Endothelial cell (in vitro differentiated cells): ENCODE results near the gene C22orf15. TPM values are rescaled to one million over a fixed set of nuclear protein-coding genes. Genes with fewer than 3 reads are reported as not detected.

Experiments
- DNase-seq: peaks from one replicate; pipeline ENCODE4 v3.0.0; 2021; ENCODE audit warnings: low spot score
- H3K27ac Mint-ChIP-seq: one replicate; pipeline ENCODE4 v1.8.0; 2021; ENCODE audit warnings: mixed read lengths, inconsistent platforms; ENCODE audit not compliant: unreplicated experiment
- H3K27me3 Mint-ChIP-seq: one replicate; pipeline ENCODE4 v1.8.0; 2021; ENCODE audit warnings: mild to moderate bottlenecking, moderate library complexity, mixed read lengths, inconsistent platforms; ENCODE audit not compliant: unreplicated experiment
- H3K36me3 Mint-ChIP-seq: one replicate; pipeline ENCODE4 v1.8.0; 2021; ENCODE audit warnings: mild to moderate bottlenecking, low read depth, mixed read lengths, inconsistent platforms; ENCODE audit not compliant: unreplicated experiment
- H3K4me1 Mint-ChIP-seq: one replicate; pipeline ENCODE4 v1.8.0; 2021; ENCODE audit warnings: mild to moderate bottlenecking, mixed read lengths, inconsistent platforms; ENCODE audit not compliant: unreplicated experiment
- H3K4me3 Mint-ChIP-seq: one replicate; pipeline ENCODE4 v1.8.0; 2021; ENCODE audit warnings: mild to moderate bottlenecking, mixed read lengths, inconsistent platforms; ENCODE audit not compliant: unreplicated experiment
- H3K9me3 Mint-ChIP-seq: one replicate; pipeline ENCODE4 v1.8.0; 2021; ENCODE audit warnings: mixed read lengths, inconsistent platforms; ENCODE audit not compliant: unreplicated experiment
- total RNA-seq: library from RNA; stranded (reverse); fragmentation: NEBNext Ultra II Directional; extraction: Animal tissue kit (Norgen Biotek cat#: 25700); gene quantifications from one replicate; pipeline ENCODE4 v1.2.1, GENCODE V29; 2021; ENCODE audit not compliant: unreplicated experiment
- TF ChIP-seq, protein P1 (sequence below): fragments of 200-600 bp; sonication (generic); IDR thresholded peaks from one replicate; pipeline ENCODE4 v1.5.0; 2021; ENCODE audit warnings: antibody characterized with exemption; ENCODE audit not compliant: unreplicated experiment

The C22orf15 gene
- total RNA-seq, 1 donor from 2014 or later, result 2.0 TPM

DNA sequence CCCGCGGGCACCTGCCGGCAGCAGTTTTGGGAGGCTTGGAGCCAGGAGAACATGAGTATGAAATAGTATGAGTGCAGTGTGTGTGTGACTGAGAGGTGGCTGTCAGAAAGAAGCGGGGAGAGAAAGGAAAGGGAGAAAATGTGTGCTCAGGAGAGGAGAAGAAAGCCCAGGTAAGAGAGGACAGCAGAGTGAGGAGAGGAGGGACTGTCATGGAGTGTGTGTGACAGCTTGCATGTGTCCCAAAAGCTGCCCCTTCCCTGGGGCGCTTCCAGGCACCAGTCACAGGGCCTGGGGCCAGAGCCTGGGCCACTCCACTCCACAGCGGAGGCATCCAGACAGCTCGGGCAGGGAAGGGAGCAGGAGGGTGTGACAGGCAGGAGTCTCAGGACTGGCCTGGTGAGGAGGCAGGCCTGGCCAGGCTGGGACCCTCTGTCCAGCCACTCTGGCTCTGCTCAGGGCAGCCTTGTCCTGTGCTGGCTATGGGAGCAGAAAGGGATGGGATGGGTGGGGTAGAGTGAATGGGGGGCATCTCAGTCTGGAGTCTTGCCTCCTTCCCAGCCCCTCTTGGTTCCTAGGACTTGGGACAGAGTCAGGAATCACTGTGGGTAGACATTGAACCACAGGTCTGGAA is 10.8 kb downstream of the C22orf15 start:
- H3K27ac Mint-ChIP-seq, result peak overlapping the region; percentile 28

DNA sequence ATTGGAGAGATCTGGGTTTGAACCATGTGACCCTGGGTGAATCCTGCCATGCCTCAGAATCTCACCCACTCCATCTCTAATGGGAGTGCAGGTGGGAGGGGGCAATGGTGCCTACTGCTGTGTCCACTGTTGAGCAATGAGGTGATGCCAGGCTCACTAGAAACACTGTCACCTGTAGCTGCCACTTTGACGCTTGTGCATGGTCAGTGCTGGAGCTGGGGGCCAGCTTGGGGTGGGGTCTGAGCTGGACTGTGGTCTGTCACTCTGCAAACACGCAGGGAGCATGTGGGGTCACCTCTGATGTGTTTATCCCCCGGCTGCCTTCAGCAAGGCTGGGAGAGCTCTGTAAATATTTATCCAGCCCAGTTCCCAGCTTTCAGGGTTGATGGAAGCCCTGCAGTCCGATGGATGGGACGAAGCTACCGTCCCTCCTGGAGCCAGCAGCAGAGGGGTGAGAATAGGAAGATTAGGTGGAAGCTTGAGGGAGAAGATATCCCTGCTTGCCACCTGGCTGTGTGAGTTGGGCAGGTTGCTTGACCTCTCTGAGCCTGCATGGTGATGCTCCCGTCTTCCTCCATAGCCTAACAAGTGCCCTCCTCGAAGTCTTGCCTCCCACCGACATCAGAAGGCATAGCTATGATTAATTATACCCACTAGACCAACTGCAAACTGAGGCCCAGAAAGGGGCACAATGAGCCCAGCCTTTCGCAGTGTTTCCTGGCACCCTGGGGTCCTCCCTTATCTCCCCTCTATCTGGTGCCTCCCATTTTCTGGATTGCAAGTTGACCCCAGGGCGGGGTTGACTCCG is 11.5 kb downstream of the C22orf15 start:
- Mint-ChIP-seq H3K27me3 (peaks cover 9% of the 10 kb centered on the region), H3K27ac (no peak overlapping the region), H3K36me3 (peaks cover 5% of the 10 kb centered on the region), H3K9me3 (no peaks in the 10 kb centered on the region), H3K4me1 (peaks cover 8% of the 10 kb centered on the region), H3K4me3 (peak overlapping the region; percentile 37)
- TF ChIP-seq, protein P1, sequence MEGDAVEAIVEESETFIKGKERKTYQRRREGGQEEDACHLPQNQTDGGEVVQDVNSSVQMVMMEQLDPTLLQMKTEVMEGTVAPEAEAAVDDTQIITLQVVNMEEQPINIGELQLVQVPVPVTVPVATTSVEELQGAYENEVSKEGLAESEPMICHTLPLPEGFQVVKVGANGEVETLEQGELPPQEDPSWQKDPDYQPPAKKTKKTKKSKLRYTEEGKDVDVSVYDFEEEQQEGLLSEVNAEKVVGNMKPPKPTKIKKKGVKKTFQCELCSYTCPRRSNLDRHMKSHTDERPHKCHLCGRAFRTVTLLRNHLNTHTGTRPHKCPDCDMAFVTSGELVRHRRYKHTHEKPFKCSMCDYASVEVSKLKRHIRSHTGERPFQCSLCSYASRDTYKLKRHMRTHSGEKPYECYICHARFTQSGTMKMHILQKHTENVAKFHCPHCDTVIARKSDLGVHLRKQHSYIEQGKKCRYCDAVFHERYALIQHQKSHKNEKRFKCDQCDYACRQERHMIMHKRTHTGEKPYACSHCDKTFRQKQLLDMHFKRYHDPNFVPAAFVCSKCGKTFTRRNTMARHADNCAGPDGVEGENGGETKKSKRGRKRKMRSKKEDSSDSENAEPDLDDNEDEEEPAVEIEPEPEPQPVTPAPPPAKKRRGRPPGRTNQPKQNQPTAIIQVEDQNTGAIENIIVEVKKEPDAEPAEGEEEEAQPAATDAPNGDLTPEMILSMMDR, result no peak
- DNase-seq, result no peak

More for the DNA sequence above, 10.8 kb downstream of the C22orf15 start:
- Mint-ChIP-seq H3K27me3 (peaks cover 9% of the 10 kb centered on the region), H3K9me3 (no peaks in the 10 kb centered on the region), H3K4me1 (peaks cover 8% of the 10 kb centered on the region), H3K36me3 (peaks cover 5% of the 10 kb centered on the region), H3K4me3 (peak overlapping the region; percentile 6)
- TF ChIP-seq, protein P1, result no peak
- no peak for DNase-seq

DNA sequence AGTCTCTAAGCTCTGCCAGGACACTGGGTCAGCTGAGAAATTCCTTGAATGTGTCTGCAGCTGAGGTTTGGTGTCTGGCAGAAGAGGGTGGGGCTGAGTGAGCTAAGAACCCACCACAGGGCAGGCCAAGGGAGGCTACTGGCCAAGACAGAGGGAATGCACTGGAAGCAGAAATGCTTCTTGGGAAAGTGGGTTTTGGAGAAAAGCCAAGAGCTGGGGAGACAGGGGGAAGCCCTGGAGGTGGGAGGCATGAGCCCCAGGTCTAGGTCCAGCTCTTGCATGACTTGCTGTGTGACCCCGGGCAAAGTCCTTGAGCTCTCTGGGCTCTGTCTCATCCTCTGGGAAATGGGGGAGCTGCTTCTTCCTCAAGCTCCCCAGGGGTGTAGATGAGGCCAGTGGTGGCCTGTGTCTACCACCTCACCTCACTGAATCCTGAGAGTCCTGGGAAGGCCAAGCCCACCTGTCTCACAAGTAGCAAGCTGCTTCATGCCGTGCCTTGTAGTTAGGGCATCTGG is 12.2 kb downstream of the C22orf15 start:
- no peak for DNase-seq
- Mint-ChIP-seq H3K9me3 (no peaks in the 10 kb centered on the region), H3K4me3 (no peak overlapping the region), H3K36me3 (peaks cover 5% of the 10 kb centered on the region), H3K27ac (no peak overlapping the region), H3K27me3 (peaks cover 9% of the 10 kb centered on the region), H3K4me1 (peaks cover 8% of the 10 kb centered on the region)
- TF ChIP-seq, protein P1, result no peak

DNA sequence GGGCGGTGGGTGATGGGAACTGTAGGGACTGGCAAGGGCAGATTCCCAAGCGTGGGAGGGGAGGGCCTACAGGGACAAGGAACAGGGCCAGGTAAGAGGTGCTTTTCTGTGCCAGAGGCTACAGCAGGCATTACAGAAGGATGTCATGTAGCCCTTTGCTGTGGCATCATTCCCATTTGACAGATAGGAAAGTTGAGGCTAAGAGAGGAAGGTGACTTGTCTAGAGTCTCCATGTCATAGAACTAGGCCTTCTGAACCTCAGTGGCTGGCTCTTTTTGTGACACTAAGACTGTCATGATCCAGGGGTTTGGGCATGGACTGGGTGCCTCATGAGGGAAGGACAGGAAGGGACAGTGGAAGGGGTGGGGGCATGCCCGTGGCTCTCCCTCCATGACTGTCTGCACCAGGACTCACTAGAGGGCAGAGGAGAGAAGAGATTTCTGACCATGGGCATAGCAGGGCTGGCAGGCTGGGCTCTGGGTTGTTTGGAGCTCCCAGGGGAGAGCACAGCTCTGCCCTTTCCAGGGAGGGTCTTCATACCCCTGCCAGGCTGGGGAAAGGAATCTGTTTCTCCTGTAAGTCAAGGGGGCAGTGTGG is 13.1 kb downstream of the C22orf15 start:
- H3K4me1 Mint-ChIP-seq, result peaks cover 8% of the 10 kb centered on the region
- no peak for DNase-seq
- H3K36me3 Mint-ChIP-seq, result peaks cover 5% of the 10 kb centered on the region
- TF ChIP-seq, protein P1, result no peak
- H3K27ac Mint-ChIP-seq, result no peak overlapping the region
- H3K4me3 Mint-ChIP-seq, result no peak overlapping the region
- peaks cover 9% of the 10 kb centered on the region for H3K27me3 Mint-ChIP-seq
- no peaks in the 10 kb centered on the region for H3K9me3 Mint-ChIP-seq
